Fibroblast of lung (primary cell): Measurements from ENCODE around the gene TAF6L.
"Not testable (repeated sequence)": the region's sequence is repeated elsewhere in the genome, so short reads cannot be mapped to it uniquely, and the experiment has no call there.

Source experiments
- EZH2 ChIP-seq: IDR thresholded peaks from 2 replicates; pipeline ENCODE4 v1.5.1; 2012; ENCODE audit warnings: low read length, control low read depth, mild to moderate bottlenecking; ENCODE audit errors: missing control alignments
- TF ChIP-seq, protein P1 (sequence below), 2 donors: IDR thresholded peaks in 1 of 2; conservative IDR thresholded peaks in 1 of 2; 1 replicate in 1 of 2; 2 replicates in 1 of 2; pipeline ENCODE4 v1.5.1; 2011 to 2012; ENCODE audit warnings: low read length in 2 of 2, control low read depth in 1 of 2, inconsistent platforms in 1 of 2, low read depth in 1 of 2, mild to moderate bottlenecking in 1 of 2

DNA sequence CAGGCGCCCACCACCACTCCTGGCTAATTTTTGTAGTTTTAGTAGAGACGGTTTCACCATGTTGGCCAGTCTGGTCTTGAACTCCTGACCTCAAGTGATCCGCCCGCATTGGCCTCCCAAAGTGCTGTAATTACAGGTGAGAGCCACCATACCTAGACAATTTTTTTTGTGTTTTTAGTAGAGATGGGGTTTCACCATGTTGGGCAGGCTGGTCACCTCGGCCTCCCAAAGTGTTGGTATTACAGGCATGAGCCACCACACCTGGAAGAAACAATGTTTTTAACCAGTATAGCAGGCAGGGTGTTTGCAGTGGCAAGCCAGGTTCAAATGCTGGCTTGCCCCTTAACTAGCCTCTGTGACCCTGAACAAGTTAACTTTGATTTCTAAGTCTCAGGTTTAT lies 21.3 kb upstream of the TAF6L start:
- TF ChIP-seq, protein P1, sequence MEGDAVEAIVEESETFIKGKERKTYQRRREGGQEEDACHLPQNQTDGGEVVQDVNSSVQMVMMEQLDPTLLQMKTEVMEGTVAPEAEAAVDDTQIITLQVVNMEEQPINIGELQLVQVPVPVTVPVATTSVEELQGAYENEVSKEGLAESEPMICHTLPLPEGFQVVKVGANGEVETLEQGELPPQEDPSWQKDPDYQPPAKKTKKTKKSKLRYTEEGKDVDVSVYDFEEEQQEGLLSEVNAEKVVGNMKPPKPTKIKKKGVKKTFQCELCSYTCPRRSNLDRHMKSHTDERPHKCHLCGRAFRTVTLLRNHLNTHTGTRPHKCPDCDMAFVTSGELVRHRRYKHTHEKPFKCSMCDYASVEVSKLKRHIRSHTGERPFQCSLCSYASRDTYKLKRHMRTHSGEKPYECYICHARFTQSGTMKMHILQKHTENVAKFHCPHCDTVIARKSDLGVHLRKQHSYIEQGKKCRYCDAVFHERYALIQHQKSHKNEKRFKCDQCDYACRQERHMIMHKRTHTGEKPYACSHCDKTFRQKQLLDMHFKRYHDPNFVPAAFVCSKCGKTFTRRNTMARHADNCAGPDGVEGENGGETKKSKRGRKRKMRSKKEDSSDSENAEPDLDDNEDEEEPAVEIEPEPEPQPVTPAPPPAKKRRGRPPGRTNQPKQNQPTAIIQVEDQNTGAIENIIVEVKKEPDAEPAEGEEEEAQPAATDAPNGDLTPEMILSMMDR (conservative IDR thresholded peaks at IDR 0.05 in 1 of 2, IDR thresholded peaks at IDR 0.05 in 1 of 2; ENCODE audit: low read depth in 1 of 2, low read length in 2 of 2) = not testable (repeated sequence)
- not testable (repeated sequence) for TF ChIP-seq EZH2
